Stimulated activated CD8-positive, alpha-beta memory T cell treated with anti-CD3 and anti-CD28 coated beads, Interleukin-4, amount 100 ng/mL, for 1 hour (primary cell): Measurements from ENCODE around the gene C19orf38.
"Not testable (repeated sequence)": the region's sequence is repeated elsewhere in the genome, so short reads cannot be mapped to it uniquely, and the experiment has no call there.

Source experiments
- DNase-seq, 2 donors: peaks; one replicate each; pipeline ENCODE4 v3.0.0-alpha.2; 2020; ENCODE audit warnings: low read depth in 2 of 2, low spot score in 1 of 2

The C19orf38 gene

GRCh38 chr19:10820173-10820572 lies 28.0 kb upstream of the C19orf38 start:
- DNase-seq = no peak

GRCh38 chr19:10823690-10824089 lies 24.5 kb upstream of the C19orf38 start:
- DNase-seq = no peak

- no peak for DNase-seq
These were observed 22.0 kb upstream of the C19orf38 start for GRCh38 chr19:10826231-10826630.

- DNase-seq = no peak
These were observed 21.4 kb upstream of the C19orf38 start for GRCh38 chr19:10826846-10827245.

GRCh38 chr19:10828981-10829821 lies 19.0 kb upstream of the C19orf38 start:
- no peak for DNase-seq

GRCh38 chr19:10829967-10830366 lies 18.2 kb upstream of the C19orf38 start:
- DNase-seq = no peak

GRCh38 chr19:10830370-10830769 lies 17.8 kb upstream of the C19orf38 start:
- no peak for DNase-seq

GRCh38 chr19:10830931-10831779 lies 17.1 kb upstream of the C19orf38 start:
- DNase-seq = no peak

GRCh38 chr19:10831987-10832938 lies 16.0 kb upstream of the C19orf38 start:
- DNase-seq = no peak

GRCh38 chr19:10832939-10833296 lies 15.3 kb upstream of the C19orf38 start:
- no peak for DNase-seq

- no peak for DNase-seq
These were observed 13.0 kb upstream of the C19orf38 start for GRCh38 chr19:10835089-10835753.

GRCh38 chr19:10835754-10836478 lies 12.3 kb upstream of the C19orf38 start, which contains the start of gene TMED1:
TMED1 (minus strand) TSS chr19:10836212; CDS start chr19:10836191, 21 bp downstream.
- DNase-seq = peak; percentile 81 to 87

- DNase-seq = peak in 1 of 2 donors; percentile 60
These were observed 11.5 kb upstream of the C19orf38 start for GRCh38 chr19:10836479-10837330.

- DNase-seq = not testable (repeated sequence)
These were observed 10.6 kb upstream of the C19orf38 start for GRCh38 chr19:10837649-10838048.

GRCh38 chr19:10838377-10838776 lies 9.8 kb upstream of the C19orf38 start:
- DNase-seq = no peak

- no peak for DNase-seq
These were observed 8.8 kb upstream of the C19orf38 start for GRCh38 chr19:10839114-10840050.

- no peak for DNase-seq
These were observed 5.4 kb upstream of the C19orf38 start for GRCh38 chr19:10842788-10843187.
